ENCODE results near the gene PSORS1C1.
A peak's percentile ranks its signal among the peaks of the same experiment; 100 is the strongest.

GRCh38 chr6:31070711-31071197, 43.8 kb upstream of the PSORS1C1 start:
- TF ChIP-seq CTCF (IDR thresholded peaks at IDR 0.05) = peak; percentile 65
- no peak for TF ChIP-seq EZH2 (IDR thresholded peaks at IDR 0.05)
- no peak for TF ChIP-seq EZH2phosphoT487 (IDR thresholded peaks at IDR 0.05)

Data from neural progenitor cell (in vitro differentiated cells).